NCI-H524 treated with DMSO at 0.1 percent for 48 hours (cell line): Measurements from ENCODE around the gene DNAH17.

Source experiments
- DNase-seq: peaks from one replicate; lab custom pipeline; 2025; lab: John Stamatoyannopoulos, UW

DNAH17 gene

DNA sequence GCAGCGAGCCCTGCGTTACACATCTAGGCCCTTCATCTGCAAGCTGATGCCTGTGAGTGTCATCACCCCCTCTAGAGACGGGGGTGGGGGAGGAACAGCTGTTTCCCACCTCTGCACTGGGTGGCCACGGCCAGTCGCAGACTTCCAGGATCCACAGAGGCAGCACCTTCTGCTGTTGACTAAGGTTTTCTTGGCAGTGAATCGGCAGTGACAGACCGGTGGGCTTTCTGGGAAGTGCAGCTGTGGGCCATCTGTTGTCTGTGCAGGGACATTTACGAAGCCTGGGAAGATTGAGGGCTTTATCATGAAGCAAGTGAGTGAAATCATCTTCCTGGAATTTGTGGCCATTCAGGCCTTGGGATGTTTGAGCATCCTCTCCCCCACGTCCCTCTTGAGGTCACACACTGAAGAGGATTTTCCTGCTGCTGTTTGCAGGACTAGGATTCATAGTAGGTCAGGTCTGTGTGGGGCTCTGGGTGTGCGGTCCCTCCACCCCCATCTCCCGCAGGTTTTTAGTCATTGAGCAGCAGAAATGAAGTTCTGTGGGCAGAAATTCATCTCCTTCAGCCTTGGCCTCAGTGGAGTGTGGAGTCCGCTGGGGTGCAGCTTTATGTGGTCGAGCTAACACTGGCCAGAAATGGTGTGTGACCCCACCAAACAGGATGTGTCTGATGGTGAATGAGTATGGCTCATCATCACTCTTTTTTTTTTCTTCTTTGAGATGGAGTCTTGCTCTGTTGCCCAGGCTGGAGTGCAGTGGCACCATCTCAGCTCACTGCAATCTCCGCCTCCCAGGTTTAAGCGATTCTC is 186.8 kb downstream of the DNAH17 start:
- DNase-seq = peak; percentile 97

DNA sequence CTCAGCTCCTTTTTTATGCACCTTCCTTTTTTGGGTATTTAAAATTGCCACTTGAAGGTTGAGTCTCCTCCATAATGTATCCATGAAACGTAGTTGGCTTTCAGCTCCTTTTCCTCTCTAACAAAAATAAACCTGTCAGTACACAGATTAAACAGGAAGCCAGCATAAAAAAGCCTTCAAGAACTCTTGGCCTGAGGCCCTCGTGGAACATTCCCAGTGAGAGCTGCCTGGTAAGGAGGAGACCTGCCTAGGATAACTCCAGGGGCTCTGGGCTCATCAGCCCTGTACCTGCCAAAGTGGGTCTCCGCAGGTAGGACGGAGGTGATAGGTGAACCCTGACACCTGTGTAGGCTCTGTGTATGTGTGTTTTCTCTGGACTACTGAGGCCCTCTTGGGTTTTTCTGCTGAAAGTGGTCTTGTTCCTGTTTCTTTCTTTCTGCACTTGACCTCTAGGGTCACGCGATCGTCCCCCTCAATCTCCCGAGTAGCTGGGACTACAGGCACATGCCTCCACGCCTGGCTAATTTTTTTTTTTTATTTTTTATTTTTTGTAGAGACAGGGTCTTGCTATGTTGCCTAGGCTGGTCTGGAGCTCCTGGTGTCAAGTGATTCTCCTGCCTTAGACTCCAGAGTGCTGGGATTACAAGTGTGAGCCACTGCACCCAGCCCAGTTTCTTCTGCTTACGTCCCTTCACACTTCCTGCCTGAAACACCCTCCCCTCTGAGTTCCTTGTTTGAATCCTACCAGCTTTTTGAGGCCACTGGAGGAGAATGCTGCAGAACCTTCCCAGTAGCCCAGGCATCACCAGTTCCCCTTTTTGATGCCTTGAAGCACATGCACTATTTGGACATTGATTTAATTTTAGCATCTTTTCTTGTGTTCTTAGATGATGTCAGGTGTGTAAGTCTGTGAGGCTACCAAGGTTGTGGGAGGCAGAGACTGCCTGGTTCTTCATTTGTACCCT is 188.9 kb downstream of the DNAH17 start:
- no peak for DNase-seq

DNA sequence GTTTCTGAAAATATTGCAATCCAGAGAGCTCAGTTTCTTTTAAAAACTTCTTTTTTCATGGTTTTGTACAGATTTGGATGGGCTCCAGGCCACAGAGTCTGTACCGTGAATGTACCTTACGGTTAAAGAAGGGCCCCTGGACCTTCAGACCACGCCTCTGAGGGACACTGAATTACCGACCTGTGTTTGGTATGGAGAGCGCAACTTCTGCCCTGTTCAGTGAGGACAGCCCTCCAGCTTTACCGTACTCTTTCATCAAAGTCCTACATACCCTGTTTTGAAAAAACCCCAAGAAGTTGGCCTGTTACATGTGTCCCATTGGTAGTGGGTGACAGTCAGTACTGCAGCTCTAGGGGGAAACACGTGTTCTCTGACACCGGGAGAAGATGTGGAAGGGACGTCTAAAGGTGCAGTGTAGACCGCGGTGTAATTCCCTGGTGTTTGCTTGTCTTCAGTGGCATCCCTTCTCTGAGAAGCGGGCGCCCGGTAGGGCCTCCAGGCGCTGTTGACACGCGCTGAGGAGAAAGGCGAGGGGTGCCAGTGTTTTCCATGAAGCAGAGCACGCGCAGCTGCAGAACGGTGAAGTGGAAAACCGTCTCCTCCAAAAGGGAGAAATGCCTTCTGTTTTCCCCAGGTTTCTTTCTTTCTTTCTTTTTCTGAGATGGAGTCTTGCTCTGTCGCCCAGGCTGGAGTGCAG is 192.6 kb downstream of the DNAH17 start:
- DNase-seq = no peak

DNA sequence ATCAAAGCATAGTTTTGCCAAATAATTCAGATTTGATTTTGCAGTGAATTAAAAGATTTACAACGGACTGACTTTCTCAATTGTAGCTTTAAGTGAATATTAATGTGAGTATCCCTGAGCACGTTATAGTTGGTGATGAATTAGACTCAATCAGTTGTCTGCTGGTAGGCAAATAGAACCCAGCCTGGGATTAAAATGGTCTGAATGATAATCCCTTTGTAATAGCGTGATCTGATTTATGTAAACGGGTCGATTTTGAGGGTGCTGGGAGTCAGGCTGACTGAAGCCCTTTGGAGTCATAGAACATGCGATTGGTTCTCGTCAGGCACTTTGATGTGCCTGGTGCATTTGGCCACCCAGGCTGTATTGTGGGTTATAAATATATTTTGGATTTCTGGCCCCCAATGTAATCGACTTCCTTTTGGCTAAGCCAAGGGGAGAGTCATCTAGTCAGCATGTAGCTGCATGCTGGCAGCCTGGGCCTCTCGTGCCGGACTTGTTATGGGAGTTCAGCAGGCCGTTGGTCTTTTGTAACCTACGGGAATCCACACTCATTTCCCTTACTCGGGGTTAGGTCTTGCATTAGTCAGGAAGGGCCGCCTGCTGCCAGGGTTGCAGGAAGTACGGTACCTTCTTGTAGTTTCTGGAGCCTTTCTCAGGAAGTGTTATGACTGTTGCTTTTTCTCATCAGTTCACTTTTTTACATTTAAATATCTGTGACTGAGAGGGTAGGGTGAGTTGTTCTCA is 193.3 kb downstream of the DNAH17 start:
- no peak for DNase-seq

DNA sequence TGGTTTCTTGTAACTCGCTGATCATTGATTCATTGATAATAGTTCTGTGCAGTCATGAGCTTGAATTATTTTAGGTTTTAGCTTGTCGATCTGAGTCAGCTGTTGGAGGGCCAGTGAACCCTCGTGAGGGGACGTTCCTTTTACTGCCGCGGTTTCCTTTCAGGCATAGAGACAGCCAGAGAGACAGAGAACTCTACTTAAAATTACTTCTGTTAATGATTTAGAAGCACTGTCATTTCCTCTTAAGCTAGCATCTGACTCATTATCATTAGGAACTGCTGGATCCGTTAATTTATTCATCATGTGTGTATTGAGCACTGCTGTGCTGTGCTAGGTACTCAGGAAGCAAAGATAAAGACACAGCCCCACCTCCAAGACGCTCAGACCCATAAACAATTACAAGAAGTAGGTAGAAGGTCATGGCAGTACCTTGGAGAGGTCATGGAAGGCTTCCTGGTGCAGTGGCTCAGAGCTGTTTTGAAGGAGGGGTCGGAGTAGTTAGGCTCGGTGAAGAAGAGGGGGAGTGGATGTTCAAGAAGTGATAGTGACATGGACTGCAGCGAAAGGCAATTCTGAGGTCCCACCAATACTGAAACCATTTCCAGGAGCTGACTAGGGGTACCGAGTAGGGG is 195.5 kb downstream of the DNAH17 start:
- no peak for DNase-seq

DNA sequence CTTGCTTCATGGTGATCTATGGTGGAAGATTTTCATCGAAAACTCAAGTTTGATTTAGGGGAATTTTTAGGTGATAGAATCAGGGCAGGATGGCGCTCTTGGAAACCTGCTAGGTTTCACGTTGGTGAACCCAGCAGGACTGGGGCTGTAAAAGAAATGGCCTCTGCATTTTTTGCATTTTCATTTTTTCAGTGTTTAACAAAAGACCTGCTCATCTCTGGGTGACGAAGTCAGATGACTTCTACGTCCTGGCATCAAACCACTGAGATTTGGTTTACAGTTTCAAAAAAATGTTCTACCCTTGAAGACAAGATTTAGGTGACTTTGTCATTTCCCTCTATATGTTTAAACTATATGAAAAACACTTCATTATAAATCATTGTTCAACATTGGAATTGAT is 196.8 kb downstream of the DNAH17 start:
- DNase-seq = no peak

DNA sequence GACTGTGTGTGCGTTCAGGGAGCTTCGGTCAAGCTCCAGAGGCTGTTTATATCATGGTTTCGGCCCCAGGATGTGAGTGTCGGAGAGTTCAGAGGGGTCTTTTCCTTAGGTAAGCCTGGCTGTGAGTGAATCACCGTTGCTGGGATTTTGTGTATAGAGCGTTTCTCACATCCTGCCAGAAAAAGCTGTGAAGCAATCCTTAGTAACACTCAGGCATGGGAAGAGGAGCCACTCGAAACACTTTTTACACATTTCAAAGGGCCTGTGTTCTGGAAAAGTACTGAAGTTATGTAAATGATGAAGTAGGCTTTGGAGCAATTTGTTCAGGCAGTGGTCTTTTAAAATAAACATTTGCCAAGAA is 198.1 kb downstream of the DNAH17 start:
- no peak for DNase-seq

DNA sequence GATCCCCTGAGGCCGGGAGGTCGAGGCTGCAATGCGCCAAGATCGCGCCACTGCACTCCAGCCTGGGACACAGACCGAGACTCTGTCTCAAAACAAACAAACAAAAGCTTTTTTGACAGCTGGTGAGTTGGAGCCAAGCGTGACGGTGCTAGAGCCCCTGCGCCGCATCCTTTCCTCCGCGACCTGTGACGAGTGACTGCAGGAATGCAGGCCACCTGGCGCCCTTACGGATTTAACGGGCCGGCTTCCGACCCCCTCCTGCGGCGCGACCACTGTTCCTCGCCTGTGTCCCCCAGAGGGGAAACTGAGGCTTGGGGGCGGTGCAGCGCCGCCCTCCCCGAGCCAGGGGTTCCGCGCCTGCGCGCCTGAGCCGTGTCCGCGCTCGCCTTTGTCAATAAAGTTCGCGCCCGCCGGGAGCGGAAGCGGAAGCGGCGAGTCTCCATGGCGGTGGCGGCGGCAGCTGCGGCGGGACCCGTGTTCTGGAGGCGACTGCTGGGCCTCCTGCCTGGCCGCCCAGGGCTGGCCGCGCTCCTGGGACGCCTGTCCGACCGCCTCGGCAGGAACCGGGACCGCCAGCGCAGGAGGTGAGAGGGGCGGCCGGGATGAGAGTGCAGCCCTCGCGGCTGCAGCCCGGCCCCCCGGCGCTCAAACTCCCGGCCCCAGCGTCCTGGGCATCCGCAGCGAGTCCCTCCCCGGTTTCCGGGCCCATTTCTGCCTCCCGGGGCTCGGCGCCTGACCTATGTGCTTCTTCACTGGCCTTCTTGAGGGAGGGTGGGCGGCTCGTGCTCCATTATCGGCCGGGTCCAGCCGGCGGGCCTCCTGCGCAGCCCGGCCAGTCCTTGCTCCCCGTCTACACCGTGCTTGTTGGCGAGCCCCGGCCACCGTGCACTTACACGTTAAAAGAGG is 198.7 kb downstream of the DNAH17 start, which contains the start of gene PGS1:
PGS1 (plus strand) TSS at position 425 of the 906 bp plus-strand sequence; CDS start at position 442, 17 bp downstream.
- peak; percentile 8 for DNase-seq

DNA sequence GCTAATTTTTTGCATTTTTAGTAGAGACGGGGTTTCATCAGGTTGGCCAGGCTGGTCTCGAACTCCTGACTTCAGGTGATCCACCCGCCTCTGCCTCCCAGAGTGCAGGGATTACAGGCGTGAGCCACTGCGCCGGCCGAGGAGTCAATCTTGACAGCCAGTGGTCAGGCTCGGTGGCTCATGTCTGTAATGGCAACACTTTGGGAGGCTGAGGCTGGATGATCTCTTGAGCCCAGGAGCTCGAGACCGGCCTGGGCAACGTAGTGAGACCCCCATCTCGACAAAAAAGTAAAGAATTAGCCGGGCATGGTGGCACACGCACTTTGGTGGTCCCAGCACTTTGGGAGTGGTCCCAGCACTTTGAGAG is 199.4 kb downstream of the DNAH17 start:
- DNase-seq = no peak

DNA sequence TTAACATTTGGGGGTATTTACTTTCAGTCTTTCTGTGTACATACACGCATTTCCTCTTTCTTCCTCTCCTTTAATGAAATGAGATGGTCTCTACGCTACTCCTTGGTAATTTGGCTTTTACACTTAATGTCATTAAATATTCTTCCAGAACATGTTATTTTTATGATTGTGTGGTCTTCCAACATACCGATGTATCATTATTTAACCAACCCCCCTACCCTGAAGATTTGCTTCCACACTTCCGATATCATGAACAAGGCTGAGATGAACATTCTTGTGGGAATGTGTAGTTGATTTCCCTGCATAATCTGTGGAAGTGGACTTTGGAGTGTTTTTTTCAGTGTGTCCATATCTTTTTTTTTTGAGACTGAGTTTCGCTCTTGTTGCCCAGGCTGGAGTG is 201.0 kb downstream of the DNAH17 start:
- DNase-seq = no peak

DNA sequence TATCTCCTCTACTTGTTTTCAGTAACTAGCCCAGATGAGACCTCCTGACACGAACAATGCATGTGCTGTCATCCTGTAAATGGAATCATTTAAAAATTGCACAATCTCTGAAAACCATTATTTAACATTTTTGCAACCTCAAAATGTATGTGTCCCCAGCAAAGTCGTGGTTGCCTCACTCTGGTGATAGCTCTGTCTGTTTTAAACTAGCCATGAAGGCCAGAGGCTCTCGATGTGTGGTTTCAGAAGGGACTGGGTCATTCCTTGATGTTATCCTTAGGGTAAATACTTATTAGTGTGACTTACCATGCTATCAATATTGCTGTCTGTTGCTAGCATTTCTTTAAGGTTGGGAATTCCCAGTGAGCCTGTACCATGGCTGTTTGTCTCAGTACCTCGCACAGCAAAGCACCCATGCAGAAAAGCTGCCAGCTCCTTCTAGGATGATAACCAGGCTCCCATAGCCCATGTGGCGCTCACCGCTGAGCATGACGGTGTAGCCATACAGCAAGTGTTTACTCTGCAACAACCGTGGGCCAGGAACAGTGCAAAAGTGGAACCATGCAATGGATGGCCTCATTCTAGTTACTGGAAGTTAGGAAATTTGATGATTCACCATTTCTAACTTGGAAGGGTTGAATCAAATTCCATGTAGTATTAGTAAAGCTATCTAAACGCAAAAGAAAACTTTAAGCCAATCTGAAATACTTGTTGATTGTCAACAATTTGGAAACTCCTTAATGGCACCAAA is 201.6 kb downstream of the DNAH17 start:
- no peak for DNase-seq

DNA sequence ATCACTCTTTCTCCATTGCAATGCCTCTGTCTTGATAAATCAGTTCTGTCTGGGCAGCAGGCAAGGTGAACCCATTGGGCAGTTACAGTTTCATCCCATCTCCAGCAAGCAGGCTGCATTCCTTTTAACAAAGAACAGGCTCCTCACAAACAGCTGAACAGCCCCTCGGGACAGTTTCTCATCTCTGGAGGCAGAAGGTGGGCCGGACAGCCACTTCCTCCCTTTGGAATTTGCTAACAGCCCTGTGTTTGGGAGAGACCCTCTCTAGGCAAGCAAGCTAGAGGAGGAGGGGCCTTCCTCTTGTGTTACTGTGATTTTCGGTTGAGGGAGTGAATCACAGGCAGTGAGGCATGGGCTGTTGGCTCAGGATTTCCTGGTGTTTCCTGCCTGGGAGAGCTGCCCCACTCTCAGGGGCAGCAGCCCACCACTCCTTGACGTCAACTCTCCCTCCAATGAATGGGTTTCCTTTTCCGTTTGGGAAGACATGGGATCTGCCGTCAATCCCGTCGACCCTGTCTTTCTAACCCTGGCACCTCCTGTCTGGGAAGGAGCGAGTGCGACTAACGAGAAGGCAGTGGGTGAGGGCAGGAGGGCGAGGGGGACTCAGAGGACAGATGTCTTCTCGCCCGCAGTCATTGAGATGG is 202.4 kb downstream of the DNAH17 start:
- DNase-seq = no peak

DNA sequence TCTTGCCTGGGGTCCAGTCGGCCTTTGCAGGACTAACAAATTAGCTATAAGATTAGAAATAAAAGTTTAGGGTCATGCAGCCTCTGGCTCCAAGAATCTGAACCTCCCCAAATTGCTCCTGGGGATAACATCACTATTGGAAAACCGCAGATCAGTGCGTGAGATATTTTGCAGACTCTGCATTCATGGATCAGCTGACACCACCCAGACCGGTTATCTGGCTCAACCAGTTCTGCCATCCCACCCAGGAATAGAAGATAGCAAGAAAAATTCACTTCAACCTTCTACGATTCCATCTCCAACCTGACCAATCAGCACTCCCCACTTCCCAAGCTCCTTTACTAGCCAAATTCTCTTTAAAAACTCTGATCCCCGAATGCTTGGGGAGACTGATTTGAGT is 203.0 kb downstream of the DNAH17 start:
- no peak for DNase-seq
